ENCODE measurements around the gene BRIP1. TPM values are rescaled to one million over a fixed set of nuclear protein-coding genes. Genes with fewer than 3 reads are reported as not detected.
A peak's percentile ranks its signal among the peaks of the same experiment; 100 is the strongest.

BRIP1 gene
- total RNA-seq, 1 donor = 22.9 TPM

DNA sequence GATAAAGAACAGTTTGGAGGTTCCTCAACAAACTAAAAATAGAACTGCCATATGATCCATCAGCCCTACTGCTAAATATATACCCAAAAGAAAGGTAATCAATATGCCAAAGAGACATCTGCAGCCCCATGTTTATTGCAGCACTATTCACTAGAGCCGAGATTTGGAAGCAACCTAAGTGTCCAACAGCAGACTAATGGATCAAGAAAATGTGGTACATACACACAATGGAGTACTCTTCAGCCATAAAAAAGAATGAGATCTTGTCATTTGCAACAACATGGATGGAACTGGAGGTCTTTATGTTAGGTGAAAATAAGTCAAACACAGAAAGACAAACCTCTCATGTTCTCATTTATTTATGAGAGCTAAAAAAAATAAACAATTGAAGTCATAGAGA, 223.5 kb downstream of the BRIP1 start:
- TF ChIP-seq CTCF (IDR thresholded peaks at IDR 0.05; ENCODE audit: insufficient read depth, low read depth, low read length) = no peak
- H3K4me3 ChIP-seq (ENCODE audit: low read depth, low read length) = no peak overlapping the region
- no peak for DNase-seq (ENCODE audit: low read depth)

- no peak for TF ChIP-seq CTCF (IDR thresholded peaks at IDR 0.05; ENCODE audit: insufficient read depth, low read depth, low read length)
- no peak for DNase-seq (ENCODE audit: low read depth)
- no peak overlapping the region for H3K4me3 ChIP-seq (ENCODE audit: low read depth, low read length)
Measured at GRCh38 chr17:61638087-61638486, 225.2 kb downstream of the BRIP1 start.

DNA sequence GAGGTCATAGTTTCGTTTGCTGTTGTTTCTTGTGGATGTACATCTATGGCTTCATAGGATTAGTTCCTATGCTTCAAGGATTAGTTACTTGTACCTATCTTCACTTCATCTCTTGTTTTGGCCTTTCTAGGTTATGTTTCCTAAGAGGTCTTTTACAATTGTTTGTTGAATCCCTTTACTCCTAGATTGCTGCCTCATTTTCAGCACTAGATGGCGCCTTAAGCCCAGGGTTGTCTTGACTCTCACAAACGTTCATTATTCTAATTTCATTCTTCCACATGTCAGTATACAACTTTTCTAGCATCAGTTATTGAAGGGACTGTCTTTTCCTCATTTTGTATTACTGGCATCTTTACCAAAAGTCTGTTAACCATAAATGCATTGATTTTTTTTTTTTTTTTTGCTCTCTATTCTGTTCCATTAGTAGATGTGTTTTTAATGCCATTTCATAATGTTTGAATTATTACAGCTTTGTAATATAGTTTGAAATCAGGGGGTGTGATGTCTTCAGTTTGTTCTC, 227.4 kb downstream of the BRIP1 start:
- TF ChIP-seq CTCF (IDR thresholded peaks at IDR 0.05; ENCODE audit: insufficient read depth, low read depth, low read length) = peak; percentile 82
- no peak overlapping the region for H3K4me3 ChIP-seq (ENCODE audit: low read depth, low read length)
- peak; percentile 72 for DNase-seq (ENCODE audit: low read depth)

- no peak for DNase-seq (ENCODE audit: low read depth)
- no peak overlapping the region for H3K4me3 ChIP-seq (ENCODE audit: low read depth, low read length)
- no peak for TF ChIP-seq CTCF (IDR thresholded peaks at IDR 0.05; ENCODE audit: insufficient read depth, low read depth, low read length)
Measured at GRCh38 chr17:61634942-61635538, 228.3 kb downstream of the BRIP1 start.

GRCh38 chr17:61634011-61634539, 229.3 kb downstream of the BRIP1 start:
- H3K4me3 ChIP-seq (ENCODE audit: low read depth, low read length) = no peak overlapping the region
- no peak for TF ChIP-seq CTCF (IDR thresholded peaks at IDR 0.05; ENCODE audit: insufficient read depth, low read depth, low read length)
- no peak for DNase-seq (ENCODE audit: low read depth)

DNA sequence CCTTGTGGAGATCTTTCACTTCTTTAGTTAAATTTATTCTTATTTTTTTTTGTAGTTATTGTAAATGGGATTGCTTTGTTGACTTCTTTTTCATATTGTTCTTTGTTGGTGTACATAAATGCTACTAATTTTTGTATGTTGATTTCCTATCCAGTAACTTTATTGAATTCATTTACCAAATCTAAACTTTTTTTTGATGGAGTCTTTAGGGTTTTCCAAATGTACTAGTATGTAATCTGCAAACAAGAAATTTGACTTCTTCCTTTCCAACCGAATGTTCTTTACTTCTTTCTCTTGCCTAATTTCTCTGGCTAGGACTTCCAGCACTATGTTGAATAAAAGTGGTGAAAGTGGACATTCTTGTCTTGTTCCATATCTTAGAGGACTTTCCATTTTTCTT, 230.5 kb downstream of the BRIP1 start:
- no peak overlapping the region for H3K4me3 ChIP-seq (ENCODE audit: low read depth, low read length)
- TF ChIP-seq CTCF (IDR thresholded peaks at IDR 0.05; ENCODE audit: insufficient read depth, low read depth, low read length) = no peak
- no peak for DNase-seq (ENCODE audit: low read depth)

- no peak for DNase-seq (ENCODE audit: low read depth)
- no peak overlapping the region for H3K4me3 ChIP-seq (ENCODE audit: low read depth, low read length)
- TF ChIP-seq CTCF (IDR thresholded peaks at IDR 0.05; ENCODE audit: insufficient read depth, low read depth, low read length) = no peak
Measured at GRCh38 chr17:61631800-61632199, 231.5 kb downstream of the BRIP1 start.

All from fibroblast of villous mesenchyme (primary cell).